Neural cell (in vitro differentiated cells): ENCODE data around the gene GRWD1. TPM values are rescaled to one million over a fixed set of nuclear protein-coding genes. Genes with fewer than 3 reads are reported as not detected.

Source experiments
- H2AFZ ChIP-seq: fragments of 200-600, 300-800 bp; sonication (generic), shearing (Covaris generic); 2 replicates; pipeline ENCODE4 v1.6.0; 2014; ENCODE audit warnings: low read depth, mild to moderate bottlenecking, antibody characterized with exemption, low read length, moderate library complexity
- H3F3A ChIP-seq: fragments of 200-600 bp; shearing (Covaris generic); 2 replicates; pipeline ENCODE4 v1.6.1; 2016; ENCODE audit warnings: mild to moderate bottlenecking, moderate library complexity, mixed read lengths, antibody characterized with exemption, low read length; ENCODE audit not compliant: insufficient read depth, poor library complexity, severe bottlenecking
- H3K27ac ChIP-seq: fragments of 200-600, 300-800 bp; sonication (generic), shearing (Covaris generic); 2 replicates; pipeline ENCODE4 v1.5.1; 2014; ENCODE audit warnings: mild to moderate bottlenecking, low read length, moderate library complexity
- H3K27me3 ChIP-seq: fragments of 300-800, 200-600 bp; sonication (generic), shearing (Covaris generic); 2 replicates; pipeline ENCODE4 v1.6.0; 2014; ENCODE audit warnings: mild to moderate bottlenecking, low read depth, low read length, moderate library complexity; ENCODE audit not compliant: insufficient read depth
- H3K36me3 ChIP-seq: fragments of 300-800, 200-600 bp; sonication (generic), shearing (Covaris generic); 2 replicates; pipeline ENCODE4 v1.5.1; 2014; ENCODE audit warnings: mild to moderate bottlenecking, antibody characterized with exemption, low read length, moderate library complexity; ENCODE audit not compliant: insufficient read depth
- H3K4me2 ChIP-seq: fragments of 300-800, 200-600 bp; sonication (generic), shearing (Covaris generic); 2 replicates; pipeline ENCODE4 v1.6.0; 2014; ENCODE audit warnings: mild to moderate bottlenecking, low read length
- H3K4me3 ChIP-seq: fragments of 300-800, 200-600 bp; sonication (generic), shearing (Covaris generic); 2 replicates; pipeline ENCODE4 v1.5.1; 2014; ENCODE audit warnings: mild to moderate bottlenecking, low read length, moderate library complexity
- H3K79me2 ChIP-seq: fragments of 200-600 bp; shearing (Covaris generic); replicated peaks from 2 replicates; pipeline ENCODE4 v1.6.0; 2014; ENCODE audit warnings: mild to moderate bottlenecking, low read length, moderate library complexity; ENCODE audit not compliant: insufficient read depth
- H3K9ac ChIP-seq: fragments of 300-800, 200-600 bp; sonication (generic), shearing (Covaris generic); 2 replicates; pipeline ENCODE4 v1.6.1; 2016; ENCODE audit warnings: mild to moderate bottlenecking, low read length, mixed read lengths
- H3K9me2 ChIP-seq: fragments of 200-600 bp; shearing (Covaris generic); 2 replicates; pipeline ENCODE4 v1.6.1; 2016; ENCODE audit warnings: mild to moderate bottlenecking, low read length, mixed read lengths; ENCODE audit not compliant: insufficient read depth
- H3K9me3 ChIP-seq: fragments of 200-600, 300-800 bp; sonication (generic), shearing (Covaris generic); 2 replicates; pipeline ENCODE4 v1.6.1; 2016; ENCODE audit warnings: mild to moderate bottlenecking, mixed run types, low read length, moderate library complexity, mixed read lengths
- H4K20me1 ChIP-seq: fragments of 200-600 bp; shearing (Covaris generic); 2 replicates; pipeline ENCODE4 v1.6.1; 2016; ENCODE audit warnings: mild to moderate bottlenecking, mixed run types; ENCODE audit not compliant: insufficient read depth
- EZH2 ChIP-seq: fragments of 200-600, 300-800 bp; shearing (Covaris generic), sonication (generic); IDR thresholded peaks from 2 replicates; pipeline ENCODE4 v1.6.1; 2014; ENCODE audit warnings: antibody characterized with exemption, low read length, borderline replicate concordance, mild to moderate bottlenecking; ENCODE audit not compliant: insufficient read depth, poor library complexity, severe bottlenecking
- SMC3 ChIP-seq: fragments of 450-650 bp; conservative IDR thresholded peaks from 2 replicates; pipeline ENCODE4 v1.6.1; 2014; ENCODE audit warnings: antibody characterized with exemption, mild to moderate bottlenecking, moderate library complexity; ENCODE audit not compliant: poor library complexity
- TAF1 ChIP-seq: IDR thresholded peaks from 2 replicates; pipeline ENCODE4 v1.6.1; 2012; ENCODE audit warnings: low read depth
- polyA plus RNA-seq: library from polyadenylated mRNA; depleted of rRNA; stranded (reverse); fragments of >200 nt; gene quantifications from 2 replicates; pipeline ENCODE4 v1.2.3, GENCODE V29; 2014
- TF ChIP-seq, protein P1 (sequence below): IDR thresholded peaks from 2 replicates; pipeline ENCODE4 v1.6.1; 2012; ENCODE audit warnings: borderline replicate concordance
- TF ChIP-seq, protein P2 (sequence below): fragments of 450-650 bp; IDR thresholded peaks from 2 replicates; pipeline ENCODE4 v1.5.1; 2014; ENCODE audit warnings: antibody characterized with exemption, mild to moderate bottlenecking, moderate library complexity; ENCODE audit not compliant: poor library complexity, severe bottlenecking

The GRWD1 gene
- polyA plus RNA-seq, 1 donor from 2014 or later, result 11.8 TPM

DNA sequence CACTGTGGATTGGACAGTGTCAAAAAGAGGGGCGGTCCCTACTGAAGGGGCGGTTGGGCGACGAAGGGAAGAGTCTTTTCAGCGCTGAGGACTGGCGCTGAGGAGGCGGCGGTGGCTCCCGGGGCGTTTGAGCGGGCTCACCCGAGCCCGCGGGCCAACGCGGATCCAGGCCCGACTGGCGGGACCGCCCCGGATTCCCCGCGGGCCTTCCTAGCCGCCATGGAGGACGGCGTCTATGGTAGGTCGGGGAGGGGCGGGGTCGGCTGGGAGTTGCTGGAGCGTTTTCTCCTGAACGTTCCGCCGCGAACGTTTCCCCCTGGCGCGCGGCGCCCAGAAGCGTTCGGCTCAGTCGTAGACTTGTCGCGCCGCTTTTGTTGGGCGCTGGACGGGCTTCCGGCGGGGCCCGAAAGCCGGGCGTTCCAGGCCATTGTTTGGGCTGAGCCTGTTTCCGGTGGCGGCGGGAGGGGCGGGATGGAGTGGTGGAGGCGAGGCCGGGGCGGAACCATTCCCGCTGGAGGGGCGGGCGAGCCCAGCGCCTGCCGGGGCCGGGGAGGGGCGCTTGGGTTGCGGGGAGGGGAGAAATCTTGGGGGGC lies 23.6 kb downstream of the GRWD1 start, which contains the start of gene CYTH2 (continued):
- TF ChIP-seq, protein P1, sequence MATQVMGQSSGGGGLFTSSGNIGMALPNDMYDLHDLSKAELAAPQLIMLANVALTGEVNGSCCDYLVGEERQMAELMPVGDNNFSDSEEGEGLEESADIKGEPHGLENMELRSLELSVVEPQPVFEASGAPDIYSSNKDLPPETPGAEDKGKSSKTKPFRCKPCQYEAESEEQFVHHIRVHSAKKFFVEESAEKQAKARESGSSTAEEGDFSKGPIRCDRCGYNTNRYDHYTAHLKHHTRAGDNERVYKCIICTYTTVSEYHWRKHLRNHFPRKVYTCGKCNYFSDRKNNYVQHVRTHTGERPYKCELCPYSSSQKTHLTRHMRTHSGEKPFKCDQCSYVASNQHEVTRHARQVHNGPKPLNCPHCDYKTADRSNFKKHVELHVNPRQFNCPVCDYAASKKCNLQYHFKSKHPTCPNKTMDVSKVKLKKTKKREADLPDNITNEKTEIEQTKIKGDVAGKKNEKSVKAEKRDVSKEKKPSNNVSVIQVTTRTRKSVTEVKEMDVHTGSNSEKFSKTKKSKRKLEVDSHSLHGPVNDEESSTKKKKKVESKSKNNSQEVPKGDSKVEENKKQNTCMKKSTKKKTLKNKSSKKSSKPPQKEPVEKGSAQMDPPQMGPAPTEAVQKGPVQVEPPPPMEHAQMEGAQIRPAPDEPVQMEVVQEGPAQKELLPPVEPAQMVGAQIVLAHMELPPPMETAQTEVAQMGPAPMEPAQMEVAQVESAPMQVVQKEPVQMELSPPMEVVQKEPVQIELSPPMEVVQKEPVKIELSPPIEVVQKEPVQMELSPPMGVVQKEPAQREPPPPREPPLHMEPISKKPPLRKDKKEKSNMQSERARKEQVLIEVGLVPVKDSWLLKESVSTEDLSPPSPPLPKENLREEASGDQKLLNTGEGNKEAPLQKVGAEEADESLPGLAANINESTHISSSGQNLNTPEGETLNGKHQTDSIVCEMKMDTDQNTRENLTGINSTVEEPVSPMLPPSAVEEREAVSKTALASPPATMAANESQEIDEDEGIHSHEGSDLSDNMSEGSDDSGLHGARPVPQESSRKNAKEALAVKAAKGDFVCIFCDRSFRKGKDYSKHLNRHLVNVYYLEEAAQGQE, result peak; percentile 95
- TF ChIP-seq TAF1, result peak; percentile 98

DNA sequence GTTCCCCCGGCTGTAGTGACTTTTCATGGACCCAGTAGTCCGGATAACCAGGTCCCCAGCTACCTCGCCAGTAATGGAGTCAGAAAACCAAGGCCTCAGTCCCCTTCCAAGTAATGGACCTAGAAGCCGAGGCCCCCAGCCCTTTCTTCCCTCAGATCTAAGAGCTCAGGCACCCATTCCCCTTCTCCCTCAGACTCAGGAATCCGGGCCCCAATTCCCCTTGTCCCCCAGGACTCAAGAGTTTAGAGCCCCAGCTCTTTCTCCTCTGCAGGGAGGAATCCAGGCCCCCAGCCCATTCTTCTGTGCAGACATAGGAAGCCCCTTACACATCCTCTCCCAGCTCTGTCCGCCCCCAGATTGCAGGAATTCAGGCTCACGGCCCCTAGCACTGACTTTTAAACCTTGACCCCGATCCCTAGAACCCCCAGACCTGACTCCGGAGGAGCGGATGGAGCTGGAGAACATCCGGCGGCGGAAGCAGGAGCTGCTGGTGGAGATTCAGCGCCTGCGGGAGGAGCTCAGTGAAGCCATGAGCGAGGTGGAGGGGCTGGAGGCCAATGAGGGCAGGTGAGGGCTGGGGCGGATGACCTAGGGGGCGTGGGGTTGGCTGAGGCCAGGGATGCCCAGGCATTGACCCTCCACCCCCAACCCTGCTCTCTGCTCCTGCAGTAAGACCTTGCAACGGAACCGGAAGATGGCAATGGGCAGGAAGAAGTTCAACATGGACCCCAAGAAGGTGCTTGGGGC lies 24.3 kb downstream of the GRWD1 start:
- H3F3A ChIP-seq, result no peaks in the 10 kb centered on the region
- H3K36me3 ChIP-seq, result no peaks in the 10 kb centered on the region
- no peaks in the 10 kb centered on the region for H3K9me2 ChIP-seq
- H2AFZ ChIP-seq, result peak overlapping the region; percentile 73
- H3K27me3 ChIP-seq, result no peaks in the 10 kb centered on the region
- H3K27ac ChIP-seq, result peak overlapping the region; percentile 97
- peak overlapping the region; percentile 44 for H3K4me2 ChIP-seq
- peaks cover 25% of the 10 kb centered on the region for H3K79me2 ChIP-seq
- H3K9me3 ChIP-seq, result no peaks in the 10 kb centered on the region
- peak overlapping the region; percentile 96 for H3K4me3 ChIP-seq
- H3K9ac ChIP-seq, result peak overlapping the region; percentile 99
- TF ChIP-seq, protein P2, sequence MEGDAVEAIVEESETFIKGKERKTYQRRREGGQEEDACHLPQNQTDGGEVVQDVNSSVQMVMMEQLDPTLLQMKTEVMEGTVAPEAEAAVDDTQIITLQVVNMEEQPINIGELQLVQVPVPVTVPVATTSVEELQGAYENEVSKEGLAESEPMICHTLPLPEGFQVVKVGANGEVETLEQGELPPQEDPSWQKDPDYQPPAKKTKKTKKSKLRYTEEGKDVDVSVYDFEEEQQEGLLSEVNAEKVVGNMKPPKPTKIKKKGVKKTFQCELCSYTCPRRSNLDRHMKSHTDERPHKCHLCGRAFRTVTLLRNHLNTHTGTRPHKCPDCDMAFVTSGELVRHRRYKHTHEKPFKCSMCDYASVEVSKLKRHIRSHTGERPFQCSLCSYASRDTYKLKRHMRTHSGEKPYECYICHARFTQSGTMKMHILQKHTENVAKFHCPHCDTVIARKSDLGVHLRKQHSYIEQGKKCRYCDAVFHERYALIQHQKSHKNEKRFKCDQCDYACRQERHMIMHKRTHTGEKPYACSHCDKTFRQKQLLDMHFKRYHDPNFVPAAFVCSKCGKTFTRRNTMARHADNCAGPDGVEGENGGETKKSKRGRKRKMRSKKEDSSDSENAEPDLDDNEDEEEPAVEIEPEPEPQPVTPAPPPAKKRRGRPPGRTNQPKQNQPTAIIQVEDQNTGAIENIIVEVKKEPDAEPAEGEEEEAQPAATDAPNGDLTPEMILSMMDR, result no peak
- TF ChIP-seq TAF1, result no peak
- TF ChIP-seq, protein P1, result no peak
- no peak for TF ChIP-seq SMC3
- TF ChIP-seq EZH2, result no peak
- H4K20me1 ChIP-seq, result peaks cover 6% of the 10 kb centered on the region
